Glutamatergic neuron (in vitro differentiated cells): ENCODE measurements around the gene HLA-C. TPM values are rescaled to one million over a fixed set of nuclear protein-coding genes. Genes with fewer than 3 reads are reported as not detected.

ENCODE experiments used
- DNase-seq: peaks from one replicate; pipeline ENCODE4 v3.0.0; 2022
- H3K27ac Mint-ChIP-seq: one replicate; pipeline ENCODE4 v1.8.0; 2020; ENCODE audit warnings: mild to moderate bottlenecking, mixed read lengths, inconsistent platforms; ENCODE audit not compliant: unreplicated experiment
- H3K27me3 Mint-ChIP-seq: one replicate; pipeline ENCODE4 v1.8.0; 2020; ENCODE audit warnings: mild to moderate bottlenecking, moderate library complexity, mixed read lengths, inconsistent platforms; ENCODE audit not compliant: unreplicated experiment
- H3K36me3 Mint-ChIP-seq: one replicate; pipeline ENCODE4 v1.8.0; 2020; ENCODE audit warnings: mild to moderate bottlenecking, mixed read lengths, inconsistent platforms; ENCODE audit not compliant: unreplicated experiment
- H3K4me1 Mint-ChIP-seq: one replicate; pipeline ENCODE4 v1.8.0; 2020; ENCODE audit warnings: mild to moderate bottlenecking, low read depth, mixed read lengths, inconsistent platforms; ENCODE audit not compliant: unreplicated experiment
- H3K4me3 Mint-ChIP-seq: one replicate; pipeline ENCODE4 v1.8.0; 2020; ENCODE audit warnings: mild to moderate bottlenecking, mixed read lengths, inconsistent platforms; ENCODE audit not compliant: unreplicated experiment
- H3K9me3 Mint-ChIP-seq: one replicate; pipeline ENCODE4 v1.8.0; 2020; ENCODE audit warnings: mild to moderate bottlenecking, moderate library complexity, mixed read lengths, inconsistent platforms; ENCODE audit not compliant: unreplicated experiment
- CTCF ChIP-seq: fragments of 200-600 bp; sonication (generic); IDR thresholded peaks from one replicate; pipeline ENCODE4 v1.5.0; 2021; ENCODE audit not compliant: partially characterized antibody, unreplicated experiment
- long read RNA-seq: library from polyadenylated mRNA; unstranded; transcript quantifications from one replicate; pipeline ENCODE4 v2.0.0, GENCODE V29; 2020; ENCODE audit not compliant: unreplicated experiment
- total RNA-seq: library from RNA; stranded (reverse); fragmentation: NEBNext Ultra II Directional; extraction: Animal tissue kit (Norgen Biotek cat#: 25700); gene quantifications from one replicate; pipeline ENCODE4 v1.2.1, GENCODE V29; 2021; ENCODE audit not compliant: unreplicated experiment

The HLA-C gene
- total RNA-seq: 13.7 TPM
- long read RNA-seq, transcript HLA-C-201 (8 exons, 1,536 nt): major isoform, 34 of 37 reads
- long read RNA-seq, partial matches to known transcripts: 0 of 37 reads
- long read RNA-seq, other reads (novel, unspliced or antisense): 3 of 37 reads

- Mint-ChIP-seq H3K27ac (no peak within 1 kb of the TSS), H3K36me3 (no peaks in the 10 kb centered on the region), H3K4me3 (peak within 1 kb of the TSS; percentile 81), H3K9me3 (peaks cover 3% of the 10 kb centered on the region), H3K27me3 (peaks cover 5% of the 10 kb centered on the region), H3K4me1 (no peaks in the 10 kb centered on the region)
- DNase-seq: peak; percentile 76
- no peak for TF ChIP-seq CTCF
Measured at GRCh38 chr6:31271641-31272357, at the start of gene HLA-C. HLA-C (minus strand) TSS chr6:31272092; CDS start chr6:31272071, 21 bp downstream.

GRCh38 chr6:31321005-31321707 is 49.3 kb upstream of the HLA-C start:
- no peaks in the 10 kb centered on the region for H3K27me3 Mint-ChIP-seq
- H3K9me3 Mint-ChIP-seq: peaks cover 2% of the 10 kb centered on the region
- no peaks in the 10 kb centered on the region for H3K4me1 Mint-ChIP-seq

GRCh38 chr6:31317036-31317435 is 45.1 kb upstream of the HLA-C start:
- Mint-ChIP-seq H3K36me3 (no peaks in the 10 kb centered on the region), H3K4me1 (no peaks in the 10 kb centered on the region), H3K4me3 (no peak overlapping the region), H3K27ac (no peak overlapping the region), H3K9me3 (no peaks in the 10 kb centered on the region), H3K27me3 (no peaks in the 10 kb centered on the region)
- TF ChIP-seq CTCF: no peak
- no peak for DNase-seq

More at GRCh38 chr6:31321005-31321707, 49.3 kb upstream of the HLA-C start:
- Mint-ChIP-seq H3K27ac (no peak overlapping the region), H3K36me3 (no peaks in the 10 kb centered on the region), H3K4me3 (no peak overlapping the region)
- TF ChIP-seq CTCF: no peak
- DNase-seq: no peak

- Mint-ChIP-seq H3K27me3 (peaks cover 1% of the 10 kb centered on the region), H3K4me3 (no peak overlapping the region), H3K4me1 (no peaks in the 10 kb centered on the region), H3K27ac (no peak overlapping the region), H3K36me3 (no peaks in the 10 kb centered on the region), H3K9me3 (peaks cover 3% of the 10 kb centered on the region)
- no peak for DNase-seq
- TF ChIP-seq CTCF: no peak
Measured at GRCh38 chr6:31309641-31310040, 37.7 kb upstream of the HLA-C start.

- H3K27me3 Mint-ChIP-seq: peaks cover 1% of the 10 kb centered on the region
Measured at GRCh38 chr6:31308845-31309175, 36.9 kb upstream of the HLA-C start.

More at GRCh38 chr6:31308845-31309175, 36.9 kb upstream of the HLA-C start:
- H3K4me1 Mint-ChIP-seq: no peaks in the 10 kb centered on the region
- no peak for DNase-seq
- no peak overlapping the region for H3K4me3 Mint-ChIP-seq
- peaks cover 3% of the 10 kb centered on the region for H3K9me3 Mint-ChIP-seq
- no peak overlapping the region for H3K27ac Mint-ChIP-seq
- no peaks in the 10 kb centered on the region for H3K36me3 Mint-ChIP-seq
- no peak for TF ChIP-seq CTCF
